GM12878 (cell line): ENCODE results near the gene PTCD2.

Source experiments
- ATF2 ChIP-seq: IDR thresholded peaks from 2 replicates; pipeline ENCODE4 v1.6.1; 2012; ENCODE audit warnings: low read length, inconsistent platforms
- BACH1 ChIP-seq: fragments of 450-650 bp; IDR thresholded peaks from 2 replicates; pipeline ENCODE4 v1.6.1; 2017; ENCODE audit warnings: mild to moderate bottlenecking, borderline replicate concordance
- CTCF ChIP-seq, 3 experiments: IDR thresholded peaks in 2 of 3; conservative IDR thresholded peaks in 1 of 3; 2 replicates each; pipeline ENCODE4 v1.5.1; 2011; ENCODE audit warnings: low read depth in 3 of 3, low read length in 3 of 3, mild to moderate bottlenecking in 3 of 3, control low read depth in 2 of 3, moderate library complexity in 2 of 3, inconsistent platforms in 1 of 3, mixed read lengths in 1 of 3; ENCODE audit not compliant: control insufficient read depth in 2 of 3, insufficient read depth in 1 of 3; ENCODE audit errors: extremely low read depth in 1 of 3
- EZH2 ChIP-seq: IDR thresholded peaks from 2 replicates; pipeline ENCODE4 v1.6.1; 2012; ENCODE audit warnings: low read depth, mild to moderate bottlenecking, control low read depth, inconsistent platforms, low read length, borderline replicate concordance; ENCODE audit not compliant: control insufficient read depth
- FOXM1 ChIP-seq: IDR thresholded peaks from 2 replicates; pipeline ENCODE4 v1.6.1; 2012; ENCODE audit warnings: low read depth, mild to moderate bottlenecking, inconsistent platforms, low read length, moderate library complexity
- HDAC2 ChIP-seq: fragments of 200-600 bp; sonication (generic); IDR thresholded peaks from 2 replicates; pipeline ENCODE4 v1.6.1; 2017
- NFXL1 ChIP-seq: fragments of 450-650 bp; IDR thresholded peaks from 2 replicates; pipeline ENCODE4 v1.6.1; 2017; ENCODE audit warnings: antibody characterized with exemption, mild to moderate bottlenecking, borderline replicate concordance
- NR2C1 ChIP-seq: fragments of 450-650 bp; IDR thresholded peaks from 2 replicates; pipeline ENCODE4 v1.6.1; 2017; ENCODE audit warnings: antibody characterized with exemption, mild to moderate bottlenecking, moderate library complexity
- NR2C2 ChIP-seq: IDR thresholded peaks from 2 replicates; pipeline ENCODE4 v1.6.1; 2011; ENCODE audit warnings: borderline replicate concordance, low read depth; ENCODE audit not compliant: control insufficient read depth, insufficient read length
- POLR2A ChIP-seq: IDR thresholded peaks from 2 replicates; pipeline ENCODE4 v1.6.1; 2011; ENCODE audit warnings: low read depth, mild to moderate bottlenecking, low read length
- SP1 ChIP-seq: IDR thresholded peaks from one replicate; pipeline ENCODE4 v1.6.1; 2011; ENCODE audit warnings: low read depth, low read length
- SPI1 ChIP-seq: IDR thresholded peaks from 2 replicates; pipeline ENCODE4 v1.6.1; 2011; ENCODE audit warnings: low read depth, mild to moderate bottlenecking, low read length, moderate library complexity, borderline replicate concordance; ENCODE audit not compliant: insufficient read depth
- ZBTB33 ChIP-seq: fragments of 450-650 bp; IDR thresholded peaks from 2 replicates; pipeline ENCODE4 v1.6.1; 2017; ENCODE audit warnings: mild to moderate bottlenecking

DNA sequence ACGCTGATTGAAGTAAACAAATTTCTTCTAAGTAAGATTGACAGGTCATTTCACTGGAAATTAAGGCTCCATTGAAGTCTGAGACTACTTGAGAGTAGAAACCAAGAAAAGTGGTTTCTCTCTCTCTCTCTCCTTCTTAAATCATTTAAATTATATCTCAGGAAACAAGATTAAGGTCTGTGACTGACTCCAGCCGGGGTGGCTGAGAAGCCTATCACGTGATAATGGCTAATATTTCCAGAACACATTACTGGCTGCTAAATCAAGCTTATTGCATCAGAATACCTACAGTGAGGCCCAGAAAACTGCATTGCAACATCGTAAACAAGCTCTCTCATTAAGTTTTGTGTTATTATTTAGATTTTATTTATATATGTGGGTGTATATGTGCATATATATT lies 88.4 kb downstream of the PTCD2 start:
- TF ChIP-seq BACH1 (no peak), FOXM1 (no peak), CTCF (IDR thresholded peaks at IDR 0.05 in 2 of 3, conservative IDR thresholded peaks at IDR 0.05 in 1 of 3; ENCODE audit: control insufficient read depth in 2 of 3, extremely low read depth in 1 of 3, insufficient read depth in 1 of 3, low read depth in 3 of 3, low read length in 3 of 3) (no peak), POLR2A (no peak), NR2C2 (no peak), ZBTB33 (no peak), SPI1 (no peak), NR2C1 (no peak), HDAC2 (no peak), EZH2 (no peak), ATF2 (no peak), NFXL1 (no peak), SP1 (no peak)
